ENCODE data around the gene UGT2A2.

The UGT2A2 gene

GRCh38 chr4:69653147-69653546 lies 13.7 kb upstream of the UGT2A2 start, which contains the start of gene UGT2A1:
Gene UGT2A1, minus strand, starts transcription at chr4:69653247. Its CDS starts 5,603 bp downstream, at chr4:69647644.
- no peak for TF ChIP-seq POLR2A (IDR thresholded peaks at IDR 0.05; ENCODE audit: extremely low read depth, insufficient read length)
- TF ChIP-seq MYC (IDR thresholded peaks at IDR 0.05; ENCODE audit: low read depth, low read length): no peak
- TF ChIP-seq, protein P1, sequence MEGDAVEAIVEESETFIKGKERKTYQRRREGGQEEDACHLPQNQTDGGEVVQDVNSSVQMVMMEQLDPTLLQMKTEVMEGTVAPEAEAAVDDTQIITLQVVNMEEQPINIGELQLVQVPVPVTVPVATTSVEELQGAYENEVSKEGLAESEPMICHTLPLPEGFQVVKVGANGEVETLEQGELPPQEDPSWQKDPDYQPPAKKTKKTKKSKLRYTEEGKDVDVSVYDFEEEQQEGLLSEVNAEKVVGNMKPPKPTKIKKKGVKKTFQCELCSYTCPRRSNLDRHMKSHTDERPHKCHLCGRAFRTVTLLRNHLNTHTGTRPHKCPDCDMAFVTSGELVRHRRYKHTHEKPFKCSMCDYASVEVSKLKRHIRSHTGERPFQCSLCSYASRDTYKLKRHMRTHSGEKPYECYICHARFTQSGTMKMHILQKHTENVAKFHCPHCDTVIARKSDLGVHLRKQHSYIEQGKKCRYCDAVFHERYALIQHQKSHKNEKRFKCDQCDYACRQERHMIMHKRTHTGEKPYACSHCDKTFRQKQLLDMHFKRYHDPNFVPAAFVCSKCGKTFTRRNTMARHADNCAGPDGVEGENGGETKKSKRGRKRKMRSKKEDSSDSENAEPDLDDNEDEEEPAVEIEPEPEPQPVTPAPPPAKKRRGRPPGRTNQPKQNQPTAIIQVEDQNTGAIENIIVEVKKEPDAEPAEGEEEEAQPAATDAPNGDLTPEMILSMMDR (IDR thresholded peaks at IDR 0.05; ENCODE audit: low read depth, low read length): no peak
- TF ChIP-seq, protein P2, sequence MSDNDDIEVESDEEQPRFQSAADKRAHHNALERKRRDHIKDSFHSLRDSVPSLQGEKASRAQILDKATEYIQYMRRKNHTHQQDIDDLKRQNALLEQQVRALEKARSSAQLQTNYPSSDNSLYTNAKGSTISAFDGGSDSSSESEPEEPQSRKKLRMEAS (IDR thresholded peaks at IDR 0.05; ENCODE audit: low read depth, low read length): no peak
- DNase-seq (ENCODE audit: low read depth): no peak
- H3K4me3 ChIP-seq (ENCODE audit: low read depth, low read length): no peak within 1 kb of the TSS

- TF ChIP-seq, protein P1 (IDR thresholded peaks at IDR 0.05; ENCODE audit: low read depth, low read length): no peak
- TF ChIP-seq POLR2A (IDR thresholded peaks at IDR 0.05; ENCODE audit: extremely low read depth, insufficient read length): no peak
- TF ChIP-seq, protein P2 (IDR thresholded peaks at IDR 0.05; ENCODE audit: low read depth, low read length): no peak
- no peak for TF ChIP-seq MYC (IDR thresholded peaks at IDR 0.05; ENCODE audit: low read depth, low read length)
- no peak for DNase-seq (ENCODE audit: low read depth)
- H3K4me3 ChIP-seq (ENCODE audit: low read depth, low read length): no peak overlapping the region
Measured at GRCh38 chr4:69650872-69651271, 11.4 kb upstream of the UGT2A2 start.

DNA sequence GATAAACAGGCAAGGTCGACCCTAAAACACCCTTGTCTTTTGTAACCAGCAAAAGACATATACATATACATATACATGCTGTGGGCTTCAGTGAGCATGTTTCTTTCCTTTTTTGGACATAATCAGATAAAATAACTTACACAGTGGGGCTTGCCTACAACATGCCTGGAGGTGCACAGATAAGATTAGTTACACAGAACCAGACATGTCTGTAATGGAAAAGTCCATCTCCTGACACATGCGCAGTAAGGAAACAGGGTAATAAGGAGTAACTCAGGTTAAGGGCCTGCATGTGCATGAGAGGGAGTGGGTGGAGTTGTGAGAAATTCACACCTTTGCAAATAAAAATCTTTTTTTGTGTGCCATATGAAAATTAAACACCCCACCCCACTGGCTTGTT lies 10.2 kb upstream of the UGT2A2 start:
- no peak overlapping the region for H3K4me3 ChIP-seq (ENCODE audit: low read depth, low read length)
- no peak for DNase-seq (ENCODE audit: low read depth)
- no peak for TF ChIP-seq MYC (IDR thresholded peaks at IDR 0.05; ENCODE audit: low read depth, low read length)
- TF ChIP-seq, protein P2 (IDR thresholded peaks at IDR 0.05; ENCODE audit: low read depth, low read length): no peak
- TF ChIP-seq, protein P1 (IDR thresholded peaks at IDR 0.05; ENCODE audit: low read depth, low read length): no peak
- TF ChIP-seq POLR2A (IDR thresholded peaks at IDR 0.05; ENCODE audit: extremely low read depth, insufficient read length): no peak

DNA sequence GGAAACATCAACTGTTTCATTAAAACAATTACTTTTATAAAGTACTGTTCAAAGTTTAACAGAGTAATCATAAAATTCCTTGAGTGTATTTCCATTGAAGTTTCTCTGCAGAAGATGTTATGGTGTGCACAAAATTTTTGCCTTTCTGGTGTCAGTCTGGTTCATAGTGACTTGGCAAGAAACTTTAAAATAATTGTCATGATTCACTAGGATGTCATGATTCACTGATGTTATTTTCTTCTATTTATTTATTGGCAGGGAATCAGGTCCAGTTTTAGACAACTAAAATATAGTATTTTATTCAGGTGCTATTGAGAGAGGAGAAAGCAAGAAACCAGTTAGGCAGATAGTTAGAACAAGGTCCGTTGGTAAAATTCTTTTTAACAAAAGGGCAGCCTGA lies 9.8 kb upstream of the UGT2A2 start:
- no peak for DNase-seq (ENCODE audit: low read depth)
- no peak overlapping the region for H3K4me3 ChIP-seq (ENCODE audit: low read depth, low read length)
- TF ChIP-seq, protein P2 (IDR thresholded peaks at IDR 0.05; ENCODE audit: low read depth, low read length): no peak
- TF ChIP-seq POLR2A (IDR thresholded peaks at IDR 0.05; ENCODE audit: extremely low read depth, insufficient read length) (no peak), MYC (IDR thresholded peaks at IDR 0.05; ENCODE audit: low read depth, low read length) (no peak)
- TF ChIP-seq, protein P1 (IDR thresholded peaks at IDR 0.05; ENCODE audit: low read depth, low read length): no peak

GRCh38 chr4:69642961-69643360 lies 3.5 kb upstream of the UGT2A2 start:
- DNase-seq (ENCODE audit: low read depth): no peak
- TF ChIP-seq MYC (IDR thresholded peaks at IDR 0.05; ENCODE audit: low read depth, low read length) (no peak), POLR2A (IDR thresholded peaks at IDR 0.05; ENCODE audit: extremely low read depth, insufficient read length) (no peak)
- TF ChIP-seq, protein P2 (IDR thresholded peaks at IDR 0.05; ENCODE audit: low read depth, low read length): no peak
- TF ChIP-seq, protein P1 (IDR thresholded peaks at IDR 0.05; ENCODE audit: low read depth, low read length): no peak
- H3K4me3 ChIP-seq (ENCODE audit: low read depth, low read length): no peak overlapping the region

Measured in NB4 (cell line).